Memory B cell (primary cell): ENCODE measurements around the gene CHML.

Experiments
- ATAC-seq: fragments of 150-1000 bp; cut with Tn5 transposase; 2 replicates; pipeline ENCODE4 v1.10.0; 2021; ENCODE audit warnings: low read depth, mild to moderate bottlenecking, moderate library complexity
- DNase-seq, 2 donors: peaks; one replicate each; pipeline ENCODE4 v3.0.0; 2022; ENCODE audit warnings: low spot score in 2 of 2
- H3K27ac Mint-ChIP-seq: one replicate; pipeline ENCODE4 v1.8.0; 2022; ENCODE audit warnings: mild to moderate bottlenecking, moderate library complexity, mixed read lengths
- H3K27me3 Mint-ChIP-seq: one replicate; pipeline ENCODE4 v1.8.0; 2022; ENCODE audit warnings: mixed read lengths
- H3K36me3 Mint-ChIP-seq: one replicate; pipeline ENCODE4 v1.8.0; 2022; ENCODE audit warnings: mild to moderate bottlenecking, mixed read lengths
- H3K4me1 Mint-ChIP-seq: one replicate; pipeline ENCODE4 v1.8.0; 2022; ENCODE audit warnings: mixed read lengths
- H3K4me3 Mint-ChIP-seq: one replicate; pipeline ENCODE4 v1.8.0; 2022; ENCODE audit warnings: mild to moderate bottlenecking, moderate library complexity, mixed read lengths
- H3K9me3 Mint-ChIP-seq: one replicate; pipeline ENCODE4 v1.8.0; 2022; ENCODE audit warnings: mixed read lengths

The CHML gene

DNA sequence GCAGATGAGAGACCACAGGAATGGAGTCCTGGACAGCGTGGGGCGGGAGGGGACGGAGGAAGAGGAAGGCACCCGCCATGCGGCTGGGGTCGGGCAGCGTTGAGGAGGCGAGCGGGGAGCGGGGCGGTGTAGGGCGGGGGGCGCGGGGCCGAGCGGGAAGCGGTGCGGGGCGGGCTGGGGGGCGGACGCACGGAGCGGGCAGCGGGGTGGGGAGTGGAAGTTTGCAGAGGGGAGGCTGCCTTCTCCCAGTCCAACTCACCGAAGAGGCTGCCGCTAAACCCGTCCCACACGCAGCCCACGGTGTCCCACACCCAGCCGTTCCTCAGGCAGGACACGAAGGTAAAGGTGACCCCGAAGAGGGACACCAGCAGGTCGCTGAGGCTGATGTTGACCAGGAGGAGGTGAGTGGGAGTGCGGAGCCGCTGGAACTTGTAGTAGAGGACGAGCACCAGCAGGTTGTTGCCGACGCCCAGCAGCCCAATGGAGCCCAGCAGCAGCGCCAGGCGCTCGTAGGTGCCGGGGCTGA lies 483 bp downstream of the CHML start:
- Mint-ChIP-seq H3K4me3 (peak overlapping the region; percentile 98), H3K4me1 (peaks cover 36% of the 10 kb centered on the region), H3K9me3 (peaks cover 6% of the 10 kb centered on the region), H3K36me3 (peaks cover 9% of the 10 kb centered on the region), H3K27me3 (no peaks in the 10 kb centered on the region), H3K27ac (peak overlapping the region; percentile 81)
- ATAC-seq = peak; percentile 44
- DNase-seq = no peak

DNA sequence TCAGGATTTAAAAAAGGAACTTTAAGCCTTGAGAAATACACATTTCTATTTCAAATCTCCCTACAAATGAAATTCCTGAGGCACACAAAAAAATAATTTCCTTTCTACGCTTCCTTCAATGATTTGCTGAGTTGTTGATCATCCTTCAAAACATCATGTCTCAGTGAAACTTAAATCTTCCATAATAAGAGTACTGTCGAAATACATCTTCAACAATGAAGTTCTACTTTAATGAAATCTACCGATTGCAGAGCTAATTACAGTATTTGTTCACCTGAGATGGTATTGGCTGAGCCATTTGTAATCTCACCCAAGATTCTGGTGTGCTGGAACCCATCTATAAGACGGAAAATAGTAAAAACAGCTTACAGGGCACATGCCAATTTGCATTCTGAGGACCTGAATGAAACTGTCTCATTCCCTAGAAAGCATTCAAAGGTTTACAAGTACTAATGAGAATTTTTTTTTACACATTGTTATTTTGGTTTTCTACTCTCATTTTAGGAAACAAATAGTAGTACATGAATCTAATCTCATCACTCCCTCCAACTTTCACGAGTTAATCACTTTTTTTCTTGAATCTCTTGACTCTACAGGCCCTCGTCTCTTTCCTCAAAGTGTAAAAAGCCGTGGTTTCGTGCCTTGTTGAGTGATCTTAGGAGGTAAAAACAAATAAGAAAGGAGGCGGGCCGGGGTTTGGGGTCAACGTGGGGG lies 1.1 kb downstream of the CHML start:
- Mint-ChIP-seq H3K27me3 (no peaks in the 10 kb centered on the region), H3K4me3 (peak overlapping the region; percentile 98), H3K36me3 (peaks cover 14% of the 10 kb centered on the region), H3K27ac (peak overlapping the region; percentile 81), H3K4me1 (peaks cover 36% of the 10 kb centered on the region), H3K9me3 (peaks cover 6% of the 10 kb centered on the region)
- DNase-seq = no peak
- ATAC-seq = no peak

DNA sequence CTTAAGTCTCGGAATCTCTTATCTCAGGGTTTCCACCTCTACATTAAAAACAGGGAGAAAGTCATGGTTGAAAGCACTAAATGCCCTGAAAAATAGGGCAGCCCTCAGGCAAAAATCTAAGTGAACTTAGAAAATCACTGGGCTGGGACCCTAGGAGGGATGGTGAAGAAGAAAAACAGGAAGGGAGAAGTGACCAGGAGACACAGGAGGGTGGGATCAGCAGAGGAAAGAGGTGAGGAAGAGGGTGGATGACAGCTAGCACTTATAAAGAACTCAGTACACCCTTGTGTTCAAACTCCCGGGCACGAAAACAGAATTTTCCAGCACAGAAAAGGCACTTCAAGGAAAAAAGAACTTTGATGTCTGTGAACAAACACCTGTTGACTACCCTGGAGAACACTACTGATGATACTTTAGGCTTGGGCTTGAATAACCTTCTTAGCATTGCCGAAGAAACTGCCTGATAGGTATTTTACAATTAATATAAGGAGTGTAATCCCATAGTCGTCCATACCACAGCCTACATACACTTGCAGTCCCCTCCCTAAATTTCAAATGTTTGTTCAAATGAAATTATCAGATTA lies 2.0 kb downstream of the CHML start:
- ATAC-seq = no peak
- no peak for DNase-seq
- H3K4me3 Mint-ChIP-seq = peak overlapping the region; percentile 75
- H3K9me3 Mint-ChIP-seq = peaks cover 3% of the 10 kb centered on the region
- H3K36me3 Mint-ChIP-seq = peaks cover 14% of the 10 kb centered on the region
- peaks cover 32% of the 10 kb centered on the region for H3K4me1 Mint-ChIP-seq
- H3K27ac Mint-ChIP-seq = peak overlapping the region; percentile 10
- H3K27me3 Mint-ChIP-seq = no peaks in the 10 kb centered on the region

DNA sequence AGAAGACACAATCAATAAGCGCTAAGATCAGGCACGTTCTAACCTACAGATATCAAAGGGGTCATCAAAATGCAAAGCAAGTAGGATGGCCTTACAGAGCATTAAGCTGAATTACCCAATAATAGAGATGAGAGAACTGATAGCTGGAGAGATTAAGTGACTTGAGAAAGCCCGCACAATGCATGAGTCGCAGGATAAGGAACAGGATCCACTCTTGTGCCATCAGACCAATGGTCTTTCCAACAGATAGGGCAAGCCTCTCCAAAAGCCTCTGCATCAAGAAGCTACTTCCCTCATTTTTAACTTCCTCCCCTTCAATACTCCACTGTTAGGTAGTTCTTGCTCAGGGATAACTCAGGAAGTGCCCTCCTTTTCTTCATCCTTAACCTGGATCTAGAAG lies 2.6 kb downstream of the CHML start:
- Mint-ChIP-seq H3K27ac (peak overlapping the region; percentile 8), H3K9me3 (peaks cover 2% of the 10 kb centered on the region), H3K27me3 (no peaks in the 10 kb centered on the region), H3K36me3 (peaks cover 14% of the 10 kb centered on the region), H3K4me3 (peak overlapping the region; percentile 75), H3K4me1 (peaks cover 32% of the 10 kb centered on the region)
- DNase-seq (no peak), ATAC-seq (no peak)

DNA sequence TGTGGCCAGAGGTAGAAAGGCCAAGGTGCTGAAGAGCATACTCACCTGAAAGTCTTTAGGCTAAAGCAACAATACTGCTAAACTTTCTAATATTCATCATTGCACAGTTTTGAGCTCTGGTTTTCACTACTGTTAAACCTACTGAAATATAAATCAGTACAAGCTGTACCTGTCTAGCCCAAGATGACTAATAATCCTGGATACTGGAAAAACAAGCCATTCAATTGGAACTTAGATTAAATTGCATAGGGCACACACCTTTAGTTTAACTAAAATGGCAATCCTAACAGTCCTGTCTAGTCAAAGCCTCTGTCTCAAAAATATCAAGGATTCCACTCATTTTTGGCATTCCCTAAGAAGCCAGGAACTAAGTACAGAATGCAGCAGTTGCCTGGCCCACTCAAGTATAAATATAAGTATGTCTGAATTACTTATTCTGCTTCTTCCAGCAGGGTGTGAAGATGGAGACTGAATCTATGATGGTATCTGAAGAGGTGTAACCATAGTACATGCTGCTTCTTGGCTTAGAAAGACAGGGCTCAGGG lies 3.1 kb downstream of the CHML start:
- DNase-seq (no peak), ATAC-seq (no peak)
- no peaks in the 10 kb centered on the region for H3K9me3 Mint-ChIP-seq
- H3K36me3 Mint-ChIP-seq = peaks cover 16% of the 10 kb centered on the region
- H3K27me3 Mint-ChIP-seq = no peaks in the 10 kb centered on the region
- peaks cover 33% of the 10 kb centered on the region for H3K4me1 Mint-ChIP-seq
- peak overlapping the region; percentile 8 for H3K27ac Mint-ChIP-seq
- H3K4me3 Mint-ChIP-seq = peak overlapping the region; percentile 75

DNA sequence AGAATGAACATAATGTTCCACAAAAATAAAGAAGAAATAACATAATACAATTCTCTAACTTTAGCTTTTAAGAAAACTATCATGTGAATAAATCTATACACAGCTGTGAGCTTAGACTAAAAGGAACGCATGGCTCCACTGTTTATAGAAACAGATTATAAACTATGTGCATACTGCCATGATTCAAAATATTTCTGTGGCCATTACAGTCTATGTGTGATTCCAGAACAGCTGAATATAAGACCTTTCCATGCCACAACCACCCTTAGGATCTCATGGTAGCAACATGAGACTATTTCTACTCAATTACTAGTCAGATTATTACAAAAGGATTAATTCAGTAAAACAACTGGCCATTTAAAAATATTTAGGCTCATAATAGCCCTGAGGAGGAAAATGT lies 3.9 kb downstream of the CHML start:
- Mint-ChIP-seq H3K9me3 (no peaks in the 10 kb centered on the region), H3K27ac (no peak overlapping the region), H3K4me1 (peaks cover 35% of the 10 kb centered on the region), H3K27me3 (no peaks in the 10 kb centered on the region), H3K4me3 (no peak overlapping the region), H3K36me3 (peaks cover 17% of the 10 kb centered on the region)
- ATAC-seq (no peak), DNase-seq (no peak)

DNA sequence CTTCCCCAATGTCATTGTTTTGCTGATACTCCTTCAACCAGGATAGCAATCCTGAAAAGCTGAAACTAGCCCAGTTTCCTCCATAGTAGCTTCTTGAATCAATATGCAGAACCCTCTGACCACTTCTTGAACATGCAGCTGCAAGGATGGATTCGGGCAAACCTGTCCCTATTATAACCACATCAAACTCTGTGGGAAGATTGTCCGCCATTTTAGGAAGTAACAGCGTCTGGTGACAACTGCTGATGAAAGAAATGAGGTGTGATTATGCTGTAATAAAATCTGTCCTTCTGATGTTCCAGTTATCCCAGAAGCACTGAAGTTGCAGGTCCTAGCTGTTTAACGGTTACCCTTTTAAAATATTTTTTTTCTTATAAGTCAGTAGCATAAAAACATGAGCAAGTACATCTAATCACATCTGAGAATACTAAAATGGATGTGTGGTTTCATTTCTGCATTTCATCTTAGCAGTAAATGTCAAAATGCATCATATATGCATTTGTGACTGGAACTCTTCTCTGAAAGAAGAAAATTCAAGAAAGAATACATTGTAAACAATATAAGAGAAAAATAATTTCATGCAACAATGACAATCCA lies 4.5 kb downstream of the CHML start:
- Mint-ChIP-seq H3K36me3 (peaks cover 17% of the 10 kb centered on the region), H3K4me3 (peak overlapping the region; percentile 47), H3K27ac (peak overlapping the region; percentile 14), H3K4me1 (peaks cover 35% of the 10 kb centered on the region), H3K27me3 (no peaks in the 10 kb centered on the region), H3K9me3 (no peaks in the 10 kb centered on the region)
- no peak for ATAC-seq
- DNase-seq = no peak

DNA sequence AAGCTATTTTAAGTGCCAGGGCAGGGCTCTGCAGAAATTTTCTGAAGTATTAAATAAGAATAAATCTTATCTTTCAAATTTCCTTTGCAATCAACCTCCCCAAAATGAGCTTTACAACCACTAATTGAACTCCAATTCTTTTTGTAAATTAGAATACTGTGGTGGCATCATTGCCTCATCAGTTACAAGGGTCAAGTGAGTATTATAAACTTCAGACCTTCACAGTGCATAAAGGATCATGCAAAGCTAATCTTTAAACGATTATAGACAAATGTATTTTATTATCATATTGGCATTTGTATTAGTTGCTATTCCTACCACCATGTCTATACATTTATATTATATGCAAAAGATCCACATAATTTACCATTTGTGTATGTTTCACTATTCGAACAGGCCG lies 7.2 kb downstream of the CHML start:
- DNase-seq (no peak), ATAC-seq (no peak)
- Mint-ChIP-seq H3K36me3 (peaks cover 17% of the 10 kb centered on the region), H3K27ac (no peak overlapping the region), H3K9me3 (no peaks in the 10 kb centered on the region), H3K4me3 (no peak overlapping the region), H3K4me1 (peaks cover 30% of the 10 kb centered on the region), H3K27me3 (no peaks in the 10 kb centered on the region)

DNA sequence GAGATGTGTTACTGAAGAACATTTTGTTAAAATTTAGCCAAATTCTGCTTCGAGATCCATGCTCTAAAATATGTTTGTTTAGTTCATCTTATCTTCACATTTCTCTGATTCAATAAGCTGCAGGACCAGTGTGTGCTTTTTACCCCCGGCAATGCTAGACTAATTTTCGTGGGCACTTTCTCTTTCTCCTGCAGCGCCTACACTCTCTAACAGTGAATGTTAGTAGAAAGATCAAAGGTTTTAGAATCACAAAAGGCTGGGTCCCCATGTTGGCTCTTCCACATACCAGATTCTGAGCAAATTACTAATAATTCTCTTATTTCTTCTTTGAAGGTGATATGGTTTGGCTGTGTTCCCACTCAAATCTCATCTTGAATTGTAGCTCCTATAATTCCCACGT lies 8.5 kb downstream of the CHML start:
- Mint-ChIP-seq H3K27me3 (no peaks in the 10 kb centered on the region), H3K9me3 (no peaks in the 10 kb centered on the region), H3K4me3 (no peak overlapping the region), H3K4me1 (peaks cover 22% of the 10 kb centered on the region), H3K36me3 (peaks cover 17% of the 10 kb centered on the region), H3K27ac (peak overlapping the region; percentile 46)
- ATAC-seq (no peak), DNase-seq (no peak)

DNA sequence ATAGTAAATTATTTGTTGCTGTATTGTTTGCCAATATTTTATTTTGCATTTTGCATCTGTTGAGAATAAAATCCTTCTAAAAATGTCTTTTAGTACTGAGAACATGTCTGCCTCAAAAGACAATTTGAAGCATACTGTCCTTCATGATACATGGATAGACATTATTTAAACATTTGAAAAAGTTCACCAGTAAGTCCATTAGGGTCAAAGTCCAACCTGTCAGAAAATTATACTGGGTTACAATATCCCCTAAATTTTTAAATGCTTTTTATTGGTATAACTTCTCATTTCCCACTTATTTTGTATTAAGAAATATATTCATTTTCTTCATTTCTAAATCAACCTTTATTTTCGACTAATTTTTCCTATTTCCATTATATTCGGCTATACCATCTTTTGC lies 9.3 kb downstream of the CHML start:
- H3K36me3 Mint-ChIP-seq = peaks cover 17% of the 10 kb centered on the region
- H3K4me1 Mint-ChIP-seq = peaks cover 22% of the 10 kb centered on the region
- no peak overlapping the region for H3K27ac Mint-ChIP-seq
- DNase-seq (no peak), ATAC-seq (no peak)
- H3K9me3 Mint-ChIP-seq = no peaks in the 10 kb centered on the region
- no peak overlapping the region for H3K4me3 Mint-ChIP-seq
- H3K27me3 Mint-ChIP-seq = no peaks in the 10 kb centered on the region

DNA sequence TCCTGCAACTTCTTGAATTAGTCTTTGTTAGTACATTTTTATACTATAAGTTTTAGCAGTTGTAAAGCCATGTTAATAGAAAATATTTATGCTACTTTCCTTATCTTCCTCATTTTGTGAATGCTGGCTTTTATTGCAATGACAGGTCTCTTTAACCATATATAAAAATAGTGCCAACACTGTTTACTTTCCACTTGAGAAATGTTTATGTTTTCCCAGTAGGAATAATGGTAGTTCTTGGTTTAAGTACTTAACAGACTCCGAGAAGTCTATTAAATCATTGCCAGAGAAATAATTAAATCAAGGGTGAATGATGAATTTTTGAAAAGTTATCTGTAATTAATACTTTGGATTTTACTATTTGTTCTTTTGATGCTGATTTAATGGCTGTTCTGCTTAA lies 9.7 kb downstream of the CHML start:
- DNase-seq = no peak
- Mint-ChIP-seq H3K27me3 (no peaks in the 10 kb centered on the region), H3K27ac (no peak overlapping the region), H3K9me3 (no peaks in the 10 kb centered on the region), H3K4me3 (no peak overlapping the region), H3K4me1 (peaks cover 20% of the 10 kb centered on the region), H3K36me3 (peaks cover 15% of the 10 kb centered on the region)
- ATAC-seq = no peak

DNA sequence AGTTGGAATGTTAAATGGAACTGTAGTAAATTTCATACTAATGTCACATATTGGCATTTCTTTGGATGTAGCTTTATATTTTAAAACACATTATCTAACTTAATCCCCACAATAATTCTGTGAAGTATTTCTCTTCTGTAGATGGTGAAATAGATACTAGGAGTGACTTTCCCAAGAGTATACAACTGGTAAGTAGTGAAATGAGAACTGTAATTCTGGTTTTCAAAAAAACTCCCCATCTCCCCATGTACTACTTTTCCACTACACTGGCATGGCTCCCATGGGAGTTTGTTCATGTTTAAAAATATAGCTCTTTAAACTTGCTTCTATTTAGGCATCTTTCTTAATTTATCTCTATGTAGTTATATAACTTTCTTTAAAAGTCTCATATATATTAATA lies 10.2 kb downstream of the CHML start:
- H3K27me3 Mint-ChIP-seq = no peaks in the 10 kb centered on the region
- no peak overlapping the region for H3K27ac Mint-ChIP-seq
- peaks cover 10% of the 10 kb centered on the region for H3K36me3 Mint-ChIP-seq
- no peaks in the 10 kb centered on the region for H3K9me3 Mint-ChIP-seq
- no peak overlapping the region for H3K4me3 Mint-ChIP-seq
- ATAC-seq (no peak), DNase-seq (no peak)
- H3K4me1 Mint-ChIP-seq = peaks cover 16% of the 10 kb centered on the region

DNA sequence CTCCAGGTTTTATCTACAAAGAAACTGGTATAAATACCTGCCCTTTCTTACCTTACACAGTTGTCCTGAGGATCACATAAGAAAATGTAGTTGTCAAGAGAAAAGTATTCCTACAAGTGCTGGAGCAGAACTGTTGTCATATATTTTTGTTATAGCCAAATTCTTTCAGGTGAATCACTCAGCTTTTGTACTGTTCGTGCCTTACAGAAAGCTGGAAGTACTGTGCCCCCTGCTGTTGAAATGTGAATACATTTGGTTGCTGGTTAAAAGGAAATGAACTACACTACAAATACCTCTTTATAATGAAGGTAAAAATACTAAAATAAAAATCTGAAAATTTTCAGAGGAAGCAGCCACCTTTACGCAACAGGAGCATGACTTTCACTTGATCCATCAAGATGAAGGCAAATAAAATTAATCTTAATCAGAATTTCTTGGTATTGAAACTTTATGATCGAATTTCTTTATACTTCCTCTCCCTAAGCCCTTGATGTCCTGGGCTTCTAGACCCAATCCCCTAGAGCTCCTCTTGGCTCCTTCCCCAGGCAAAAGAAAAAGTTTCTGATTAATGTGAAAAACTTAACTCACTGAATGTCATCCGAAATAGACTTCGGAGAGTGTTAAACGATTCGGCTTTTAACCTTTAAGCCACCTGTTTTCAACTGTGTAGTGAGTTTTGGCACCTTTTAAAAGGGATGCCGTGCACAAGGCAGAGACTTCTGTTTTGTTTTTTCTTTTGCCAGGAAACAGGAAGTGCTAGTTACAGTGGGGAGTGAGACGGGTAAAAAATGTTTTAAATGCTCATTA lies 12.5 kb downstream of the CHML start:
- Mint-ChIP-seq H3K4me1 (peaks cover 20% of the 10 kb centered on the region), H3K9me3 (no peaks in the 10 kb centered on the region), H3K27me3 (no peaks in the 10 kb centered on the region), H3K27ac (peak overlapping the region; percentile 85), H3K4me3 (peak overlapping the region; percentile 73), H3K36me3 (peaks cover 3% of the 10 kb centered on the region)
- DNase-seq (peak; percentile 41 to 53), ATAC-seq (peak; percentile 89)

DNA sequence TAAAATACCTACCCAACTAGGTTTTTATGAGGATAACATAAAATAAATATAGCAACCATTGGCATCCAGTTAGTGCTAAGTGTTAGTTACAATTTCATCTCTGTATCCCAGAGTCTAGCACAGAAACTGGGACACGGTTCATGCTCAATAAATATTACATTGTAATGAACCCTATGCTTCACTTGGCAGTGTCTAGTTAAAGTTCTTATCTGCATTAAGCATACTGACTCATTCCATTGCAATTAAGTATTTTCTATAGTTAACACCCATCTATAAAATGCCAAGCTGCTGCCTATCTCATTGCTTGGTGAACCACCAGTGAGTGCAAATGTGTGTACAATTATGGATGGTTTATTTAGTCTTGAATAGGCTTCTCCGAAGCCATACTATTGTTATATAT lies 15.2 kb downstream of the CHML start:
- ATAC-seq (no peak), DNase-seq (no peak)
- Mint-ChIP-seq H3K27me3 (no peaks in the 10 kb centered on the region), H3K27ac (no peak overlapping the region), H3K36me3 (peaks cover 6% of the 10 kb centered on the region), H3K4me1 (peaks cover 19% of the 10 kb centered on the region), H3K9me3 (no peaks in the 10 kb centered on the region), H3K4me3 (no peak overlapping the region)
